Iris pigment epithelial cell (primary cell): ENCODE results near the gene DPP8.
"Not testable (repeated sequence)": the region's sequence is repeated elsewhere in the genome, so short reads cannot be mapped to it uniquely, and the experiment has no call there.

Experiments used
- DNase-seq: peaks from one replicate; pipeline ENCODE4 v3.0.0-alpha.2; 2011; ENCODE audit warnings: low read depth

The DPP8 gene

GRCh38 chr15:65402961-65403360 is 114.5 kb downstream of the DPP8 start:
- DNase-seq = no peak

GRCh38 chr15:65401611-65402240 is 115.8 kb downstream of the DPP8 start:
- no peak for DNase-seq

GRCh38 chr15:65400760-65401610 is 116.5 kb downstream of the DPP8 start:
- DNase-seq = peak; percentile 66

GRCh38 chr15:65399997-65400396 is 117.5 kb downstream of the DPP8 start:
- DNase-seq = no peak

- DNase-seq = no peak
Observed at GRCh38 chr15:65399001-65399706, 118.3 kb downstream of the DPP8 start.

- DNase-seq = not testable (repeated sequence)
Observed at GRCh38 chr15:65398486-65398885, 119.0 kb downstream of the DPP8 start.

GRCh38 chr15:65396965-65397317 is 120.5 kb downstream of the DPP8 start:
- DNase-seq = no peak

GRCh38 chr15:65396283-65396964 is 121.1 kb downstream of the DPP8 start:
- DNase-seq = no peak

- DNase-seq = no peak
Observed at GRCh38 chr15:65395567-65396202, 121.8 kb downstream of the DPP8 start.

GRCh38 chr15:65394936-65395335 is 122.6 kb downstream of the DPP8 start:
- DNase-seq = no peak

GRCh38 chr15:65394280-65394789 is 123.2 kb downstream of the DPP8 start:
- no peak for DNase-seq

- no peak for DNase-seq
Observed at GRCh38 chr15:65393557-65393956, 123.9 kb downstream of the DPP8 start.

GRCh38 chr15:65393091-65393490 is 124.4 kb downstream of the DPP8 start:
- DNase-seq = no peak
